AG09309 (cell line): Measurements from ENCODE around the gene DAGLA.

Experiments
- DNase-seq: peaks from one replicate; pipeline ENCODE4 v3.0.0-alpha.2; 2010; ENCODE audit warnings: low read depth
- H3K4me3 ChIP-seq: 2 replicates; pipeline ENCODE4 v1.5.1; 2011; ENCODE audit warnings: mild to moderate bottlenecking, low read depth, low read length, moderate library complexity; ENCODE audit not compliant: control insufficient read depth
- CTCF ChIP-seq: IDR thresholded peaks from 2 replicates; pipeline ENCODE4 v1.5.1; 2011; ENCODE audit warnings: mild to moderate bottlenecking, low read depth, low read length, inconsistent platforms; ENCODE audit not compliant: insufficient read depth, control insufficient read depth; ENCODE audit errors: missing control alignments

Gene DAGLA

GRCh38 chr11:61639816-61640443 is 40.3 kb upstream of the DAGLA start:
- TF ChIP-seq CTCF: no peak
- H3K4me3 ChIP-seq: no peak overlapping the region
- no peak for DNase-seq

GRCh38 chr11:61642162-61642561 is 38.0 kb upstream of the DAGLA start:
- TF ChIP-seq CTCF: no peak
- DNase-seq: no peak
- H3K4me3 ChIP-seq: no peak overlapping the region

- no peak for DNase-seq
- H3K4me3 ChIP-seq: no peak overlapping the region
- no peak for TF ChIP-seq CTCF
These were observed 34.9 kb upstream of the DAGLA start for GRCh38 chr11:61645179-61645868.

- H3K4me3 ChIP-seq: no peak overlapping the region
- no peak for TF ChIP-seq CTCF
- DNase-seq: no peak
These were observed 32.7 kb upstream of the DAGLA start for GRCh38 chr11:61647529-61647928.

- DNase-seq: no peak
- no peak for TF ChIP-seq CTCF
- H3K4me3 ChIP-seq: no peak overlapping the region
These were observed 29.2 kb upstream of the DAGLA start for GRCh38 chr11:61650781-61651571.

GRCh38 chr11:61652135-61652534 is 28.1 kb upstream of the DAGLA start:
- TF ChIP-seq CTCF: no peak
- no peak for DNase-seq
- H3K4me3 ChIP-seq: no peak overlapping the region
